ENCODE measurements around the gene BRF1.

Gene BRF1

GRCh38 chr14:105325303-105325702 is 24.5 kb upstream of the BRF1 start:
- Histone ChIP-seq H3K9ac (ENCODE audit: low read length in 2 of 2) (peak overlapping the region in 1 of 2 donors; percentile 5), H3K36me3 (ENCODE audit: control insufficient read depth in 2 of 2, insufficient read depth in 2 of 2, low read length in 2 of 2) (peaks cover 0 to 2% of the 10 kb centered on the region in 2 donors), H3K27me3 (ENCODE audit: control insufficient read depth in 1 of 2, insufficient read depth in 2 of 2, low read length in 2 of 2) (no peaks in the 10 kb centered on the region), H3K4me3 (ENCODE audit: low read length in 2 of 2) (no peak overlapping the region), H3K4me1 (ENCODE audit: control insufficient read depth, insufficient read depth, low read length) (peaks cover 34% of the 10 kb centered on the region), H3K27ac (ENCODE audit: low read length) (no peak overlapping the region), H3K9me3 (ENCODE audit: control insufficient read depth in 2 of 2, low read length in 2 of 2) (no peaks in the 10 kb centered on the region)

GRCh38 chr14:105324871-105325270 is 24.1 kb upstream of the BRF1 start:
- H3K9ac ChIP-seq (ENCODE audit: low read length in 2 of 2), result peak overlapping the region; percentile 21 to 27
- peak overlapping the region; percentile 40 to 47 for H3K4me3 ChIP-seq (ENCODE audit: low read length in 2 of 2)
- peaks cover 0 to 2% of the 10 kb centered on the region in 2 donors for H3K36me3 ChIP-seq (ENCODE audit: control insufficient read depth in 2 of 2, insufficient read depth in 2 of 2, low read length in 2 of 2)
- H3K27ac ChIP-seq (ENCODE audit: low read length), result peak overlapping the region; percentile 53
- H3K27me3 ChIP-seq (ENCODE audit: control insufficient read depth in 1 of 2, insufficient read depth in 2 of 2, low read length in 2 of 2), result no peaks in the 10 kb centered on the region
- H3K9me3 ChIP-seq (ENCODE audit: control insufficient read depth in 2 of 2, low read length in 2 of 2), result no peaks in the 10 kb centered on the region
- peaks cover 32% of the 10 kb centered on the region for H3K4me1 ChIP-seq (ENCODE audit: control insufficient read depth, insufficient read depth, low read length)

GRCh38 chr14:105324080-105324778 is 23.4 kb upstream of the BRF1 start:
- peaks cover 32% of the 10 kb centered on the region for H3K4me1 ChIP-seq (ENCODE audit: control insufficient read depth, insufficient read depth, low read length)
- H3K9me3 ChIP-seq (ENCODE audit: control insufficient read depth in 2 of 2, low read length in 2 of 2), result no peaks in the 10 kb centered on the region
- peaks cover 0 to 2% of the 10 kb centered on the region in 2 donors for H3K36me3 ChIP-seq (ENCODE audit: control insufficient read depth in 2 of 2, insufficient read depth in 2 of 2, low read length in 2 of 2)
- H3K27ac ChIP-seq (ENCODE audit: low read length), result peak overlapping the region; percentile 53
- H3K4me3 ChIP-seq (ENCODE audit: low read length in 2 of 2), result peak overlapping the region; percentile 40 to 47
- H3K27me3 ChIP-seq (ENCODE audit: control insufficient read depth in 1 of 2, insufficient read depth in 2 of 2, low read length in 2 of 2), result no peaks in the 10 kb centered on the region
- peak overlapping the region; percentile 21 to 27 for H3K9ac ChIP-seq (ENCODE audit: low read length in 2 of 2)

- Histone ChIP-seq H3K9ac (ENCODE audit: low read length in 2 of 2) (no peak overlapping the region), H3K27me3 (ENCODE audit: control insufficient read depth in 1 of 2, insufficient read depth in 2 of 2, low read length in 2 of 2) (no peaks in the 10 kb centered on the region), H3K36me3 (ENCODE audit: control insufficient read depth in 2 of 2, insufficient read depth in 2 of 2, low read length in 2 of 2) (peaks cover 0 to 2% of the 10 kb centered on the region in 2 donors), H3K4me3 (ENCODE audit: low read length in 2 of 2) (peak overlapping the region in 1 of 2 donors; percentile 40), H3K4me1 (ENCODE audit: control insufficient read depth, insufficient read depth, low read length) (peaks cover 32% of the 10 kb centered on the region), H3K9me3 (ENCODE audit: control insufficient read depth in 2 of 2, low read length in 2 of 2) (no peaks in the 10 kb centered on the region), H3K27ac (ENCODE audit: low read length) (peak overlapping the region; percentile 53)
Observed at GRCh38 chr14:105323663-105324062, 22.9 kb upstream of the BRF1 start.

- peaks cover 0 to 2% of the 10 kb centered on the region in 2 donors for H3K36me3 ChIP-seq (ENCODE audit: control insufficient read depth in 2 of 2, insufficient read depth in 2 of 2, low read length in 2 of 2)
- no peaks in the 10 kb centered on the region for H3K9me3 ChIP-seq (ENCODE audit: control insufficient read depth in 2 of 2, low read length in 2 of 2)
- peak overlapping the region in 1 of 2 donors; percentile 46 for H3K9ac ChIP-seq (ENCODE audit: low read length in 2 of 2)
- peak overlapping the region; percentile 74 for H3K27ac ChIP-seq (ENCODE audit: low read length)
- no peaks in the 10 kb centered on the region for H3K27me3 ChIP-seq (ENCODE audit: control insufficient read depth in 1 of 2, insufficient read depth in 2 of 2, low read length in 2 of 2)
- peaks cover 34% of the 10 kb centered on the region for H3K4me1 ChIP-seq (ENCODE audit: control insufficient read depth, insufficient read depth, low read length)
- peak overlapping the region in 1 of 2 donors; percentile 40 for H3K4me3 ChIP-seq (ENCODE audit: low read length in 2 of 2)
Observed at GRCh38 chr14:105322791-105323556, 22.2 kb upstream of the BRF1 start.

GRCh38 chr14:105317546-105317945 is 16.7 kb upstream of the BRF1 start:
- peak overlapping the region in 1 of 2 donors; percentile 47 for H3K4me3 ChIP-seq (ENCODE audit: low read length in 2 of 2)
- no peaks in the 10 kb centered on the region for H3K9me3 ChIP-seq (ENCODE audit: control insufficient read depth in 2 of 2, low read length in 2 of 2)
- H3K9ac ChIP-seq (ENCODE audit: low read length in 2 of 2), result peak overlapping the region in 1 of 2 donors; percentile 47
- H3K27me3 ChIP-seq (ENCODE audit: control insufficient read depth in 1 of 2, insufficient read depth in 2 of 2, low read length in 2 of 2), result no peaks in the 10 kb centered on the region
- no peaks in the 10 kb centered on the region for H3K36me3 ChIP-seq (ENCODE audit: control insufficient read depth in 2 of 2, insufficient read depth in 2 of 2, low read length in 2 of 2)
- H3K4me1 ChIP-seq (ENCODE audit: control insufficient read depth, insufficient read depth, low read length), result peaks cover 46% of the 10 kb centered on the region
- peak overlapping the region; percentile 62 for H3K27ac ChIP-seq (ENCODE audit: low read length)

GRCh38 chr14:105316968-105317510 is 16.2 kb upstream of the BRF1 start:
- Histone ChIP-seq H3K4me1 (ENCODE audit: control insufficient read depth, insufficient read depth, low read length) (peaks cover 51% of the 10 kb centered on the region), H3K9me3 (ENCODE audit: control insufficient read depth in 2 of 2, low read length in 2 of 2) (no peaks in the 10 kb centered on the region), H3K4me3 (ENCODE audit: low read length in 2 of 2) (peak overlapping the region in 1 of 2 donors; percentile 58), H3K27ac (ENCODE audit: low read length) (peak overlapping the region; percentile 62), H3K27me3 (ENCODE audit: control insufficient read depth in 1 of 2, insufficient read depth in 2 of 2, low read length in 2 of 2) (no peaks in the 10 kb centered on the region), H3K36me3 (ENCODE audit: control insufficient read depth in 2 of 2, insufficient read depth in 2 of 2, low read length in 2 of 2) (no peaks in the 10 kb centered on the region), H3K9ac (ENCODE audit: low read length in 2 of 2) (peak overlapping the region in 1 of 2 donors; percentile 47)

GRCh38 chr14:105316577-105316941 is 15.8 kb upstream of the BRF1 start:
- Histone ChIP-seq H3K9ac (ENCODE audit: low read length in 2 of 2) (no peak overlapping the region), H3K27ac (ENCODE audit: low read length) (peak overlapping the region; percentile 62), H3K4me3 (ENCODE audit: low read length in 2 of 2) (peak overlapping the region in 1 of 2 donors; percentile 58), H3K27me3 (ENCODE audit: control insufficient read depth in 1 of 2, insufficient read depth in 2 of 2, low read length in 2 of 2) (no peaks in the 10 kb centered on the region), H3K9me3 (ENCODE audit: control insufficient read depth in 2 of 2, low read length in 2 of 2) (no peaks in the 10 kb centered on the region), H3K4me1 (ENCODE audit: control insufficient read depth, insufficient read depth, low read length) (peaks cover 56% of the 10 kb centered on the region), H3K36me3 (ENCODE audit: control insufficient read depth in 2 of 2, insufficient read depth in 2 of 2, low read length in 2 of 2) (no peaks in the 10 kb centered on the region)

GRCh38 chr14:105315941-105316576 is 15.3 kb upstream of the BRF1 start:
- Histone ChIP-seq H3K9ac (ENCODE audit: low read length in 2 of 2) (peak overlapping the region in 1 of 2 donors; percentile 58), H3K27ac (ENCODE audit: low read length) (peak overlapping the region; percentile 46), H3K4me1 (ENCODE audit: control insufficient read depth, insufficient read depth, low read length) (peaks cover 56% of the 10 kb centered on the region), H3K27me3 (ENCODE audit: control insufficient read depth in 1 of 2, insufficient read depth in 2 of 2, low read length in 2 of 2) (no peaks in the 10 kb centered on the region), H3K9me3 (ENCODE audit: control insufficient read depth in 2 of 2, low read length in 2 of 2) (no peaks in the 10 kb centered on the region), H3K4me3 (ENCODE audit: low read length in 2 of 2) (peak overlapping the region; percentile 66 to 81), H3K36me3 (ENCODE audit: control insufficient read depth in 2 of 2, insufficient read depth in 2 of 2, low read length in 2 of 2) (no peaks in the 10 kb centered on the region)

- peak overlapping the region; percentile 8 to 58 for H3K9ac ChIP-seq (ENCODE audit: low read length in 2 of 2)
- peak overlapping the region; percentile 46 for H3K27ac ChIP-seq (ENCODE audit: low read length)
- no peaks in the 10 kb centered on the region for H3K36me3 ChIP-seq (ENCODE audit: control insufficient read depth in 2 of 2, insufficient read depth in 2 of 2, low read length in 2 of 2)
- H3K27me3 ChIP-seq (ENCODE audit: control insufficient read depth in 1 of 2, insufficient read depth in 2 of 2, low read length in 2 of 2), result no peaks in the 10 kb centered on the region
- H3K9me3 ChIP-seq (ENCODE audit: control insufficient read depth in 2 of 2, low read length in 2 of 2), result no peaks in the 10 kb centered on the region
- peaks cover 56% of the 10 kb centered on the region for H3K4me1 ChIP-seq (ENCODE audit: control insufficient read depth, insufficient read depth, low read length)
- peak overlapping the region; percentile 66 to 81 for H3K4me3 ChIP-seq (ENCODE audit: low read length in 2 of 2)
Observed at GRCh38 chr14:105315211-105315721, 14.5 kb upstream of the BRF1 start.

Measured in stomach smooth muscle (tissue), 2 donors.